ENCODE results near the gene CMIP.

Gene CMIP

GRCh38 chr16:81553814-81554675 lies 109.4 kb downstream of the CMIP start:
- FAIRE-seq, result no peak

GRCh38 chr16:81554979-81555378 lies 110.4 kb downstream of the CMIP start:
- FAIRE-seq, result no peak

- FAIRE-seq, result no peak
These were observed 111.1 kb downstream of the CMIP start for GRCh38 chr16:81555660-81556059.

GRCh38 chr16:81556715-81557284 lies 112.2 kb downstream of the CMIP start:
- FAIRE-seq, result no peak

GRCh38 chr16:81558077-81558443 lies 113.5 kb downstream of the CMIP start:
- FAIRE-seq, result no peak

- no peak for FAIRE-seq
These were observed 114.0 kb downstream of the CMIP start for GRCh38 chr16:81558444-81559175.

- no peak for FAIRE-seq
These were observed 116.5 kb downstream of the CMIP start for GRCh38 chr16:81560979-81561657.

GRCh38 chr16:81562174-81562849 lies 117.7 kb downstream of the CMIP start:
- no peak for FAIRE-seq

- no peak for FAIRE-seq
These were observed 118.3 kb downstream of the CMIP start for GRCh38 chr16:81562926-81563325.

GRCh38 chr16:81564421-81564911 lies 119.9 kb downstream of the CMIP start:
- no peak for FAIRE-seq

- FAIRE-seq, result no peak
These were observed 120.9 kb downstream of the CMIP start for GRCh38 chr16:81565321-81566028.

GRCh38 chr16:81566086-81567007 lies 121.7 kb downstream of the CMIP start:
- no peak for FAIRE-seq

- FAIRE-seq, result no peak
These were observed 122.5 kb downstream of the CMIP start for GRCh38 chr16:81567087-81567486.

GRCh38 chr16:81567987-81568748 lies 123.6 kb downstream of the CMIP start:
- no peak for FAIRE-seq

GRCh38 chr16:81568749-81569087 lies 124.1 kb downstream of the CMIP start:
- FAIRE-seq, result no peak

GRCh38 chr16:81569361-81570034 lies 124.9 kb downstream of the CMIP start:
- no peak for FAIRE-seq

- no peak for FAIRE-seq
These were observed 125.7 kb downstream of the CMIP start for GRCh38 chr16:81570151-81570846.

- FAIRE-seq, result no peak
These were observed 126.6 kb downstream of the CMIP start for GRCh38 chr16:81571175-81571574.
